Measurements from ENCODE around the gene CAMK2D.

DNA sequence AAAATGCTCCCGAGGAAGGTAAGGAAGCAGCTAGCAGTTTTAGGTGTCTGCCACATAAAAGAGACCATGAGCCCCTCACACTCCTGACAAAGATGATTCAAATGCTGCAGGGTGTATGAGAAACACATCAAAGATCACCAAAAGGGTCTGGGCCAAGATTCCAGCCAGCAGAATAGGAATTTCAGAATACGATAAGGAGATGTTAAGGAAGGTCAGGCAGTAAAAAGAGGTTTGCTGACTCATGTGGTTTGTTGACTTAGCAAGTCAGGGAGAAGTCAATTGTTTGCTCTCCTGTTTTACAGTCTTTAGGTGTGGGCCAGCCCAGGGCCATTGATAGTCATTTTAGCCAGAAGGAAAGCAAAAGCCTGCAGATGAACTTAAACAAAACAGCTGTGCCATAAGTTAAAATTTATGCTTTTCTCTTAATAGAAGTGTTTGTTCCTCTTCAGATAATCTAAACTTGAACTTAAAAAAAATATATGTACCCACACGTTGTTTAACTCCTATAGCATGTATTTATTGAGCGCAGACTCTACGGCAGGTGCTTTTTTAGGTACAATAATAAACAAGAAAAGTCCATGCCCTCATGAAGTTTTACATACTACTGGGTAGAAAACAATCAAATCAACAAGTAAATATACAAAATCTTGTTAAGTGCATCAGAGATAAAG is 115.6 kb downstream of the CAMK2D start:
- TF ChIP-seq POLR2AphosphoS5 (IDR thresholded peaks at IDR 0.05; ENCODE audit: low read depth, low read length): no peak
- TF ChIP-seq, protein P1, sequence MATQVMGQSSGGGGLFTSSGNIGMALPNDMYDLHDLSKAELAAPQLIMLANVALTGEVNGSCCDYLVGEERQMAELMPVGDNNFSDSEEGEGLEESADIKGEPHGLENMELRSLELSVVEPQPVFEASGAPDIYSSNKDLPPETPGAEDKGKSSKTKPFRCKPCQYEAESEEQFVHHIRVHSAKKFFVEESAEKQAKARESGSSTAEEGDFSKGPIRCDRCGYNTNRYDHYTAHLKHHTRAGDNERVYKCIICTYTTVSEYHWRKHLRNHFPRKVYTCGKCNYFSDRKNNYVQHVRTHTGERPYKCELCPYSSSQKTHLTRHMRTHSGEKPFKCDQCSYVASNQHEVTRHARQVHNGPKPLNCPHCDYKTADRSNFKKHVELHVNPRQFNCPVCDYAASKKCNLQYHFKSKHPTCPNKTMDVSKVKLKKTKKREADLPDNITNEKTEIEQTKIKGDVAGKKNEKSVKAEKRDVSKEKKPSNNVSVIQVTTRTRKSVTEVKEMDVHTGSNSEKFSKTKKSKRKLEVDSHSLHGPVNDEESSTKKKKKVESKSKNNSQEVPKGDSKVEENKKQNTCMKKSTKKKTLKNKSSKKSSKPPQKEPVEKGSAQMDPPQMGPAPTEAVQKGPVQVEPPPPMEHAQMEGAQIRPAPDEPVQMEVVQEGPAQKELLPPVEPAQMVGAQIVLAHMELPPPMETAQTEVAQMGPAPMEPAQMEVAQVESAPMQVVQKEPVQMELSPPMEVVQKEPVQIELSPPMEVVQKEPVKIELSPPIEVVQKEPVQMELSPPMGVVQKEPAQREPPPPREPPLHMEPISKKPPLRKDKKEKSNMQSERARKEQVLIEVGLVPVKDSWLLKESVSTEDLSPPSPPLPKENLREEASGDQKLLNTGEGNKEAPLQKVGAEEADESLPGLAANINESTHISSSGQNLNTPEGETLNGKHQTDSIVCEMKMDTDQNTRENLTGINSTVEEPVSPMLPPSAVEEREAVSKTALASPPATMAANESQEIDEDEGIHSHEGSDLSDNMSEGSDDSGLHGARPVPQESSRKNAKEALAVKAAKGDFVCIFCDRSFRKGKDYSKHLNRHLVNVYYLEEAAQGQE (IDR thresholded peaks at IDR 0.05; ENCODE audit: insufficient read depth in 1 of 2, low read depth in 2 of 2, low read length in 2 of 2): no peak

Measured in PFSK-1 (cell line).